ENCODE data around the gene SH2B3. TPM values are rescaled to one million over a fixed set of nuclear protein-coding genes. Genes with fewer than 3 reads are reported as not detected.

The SH2B3 gene
- total RNA-seq, 1 experiment from 2014 or later, result 40.3 TPM

DNA sequence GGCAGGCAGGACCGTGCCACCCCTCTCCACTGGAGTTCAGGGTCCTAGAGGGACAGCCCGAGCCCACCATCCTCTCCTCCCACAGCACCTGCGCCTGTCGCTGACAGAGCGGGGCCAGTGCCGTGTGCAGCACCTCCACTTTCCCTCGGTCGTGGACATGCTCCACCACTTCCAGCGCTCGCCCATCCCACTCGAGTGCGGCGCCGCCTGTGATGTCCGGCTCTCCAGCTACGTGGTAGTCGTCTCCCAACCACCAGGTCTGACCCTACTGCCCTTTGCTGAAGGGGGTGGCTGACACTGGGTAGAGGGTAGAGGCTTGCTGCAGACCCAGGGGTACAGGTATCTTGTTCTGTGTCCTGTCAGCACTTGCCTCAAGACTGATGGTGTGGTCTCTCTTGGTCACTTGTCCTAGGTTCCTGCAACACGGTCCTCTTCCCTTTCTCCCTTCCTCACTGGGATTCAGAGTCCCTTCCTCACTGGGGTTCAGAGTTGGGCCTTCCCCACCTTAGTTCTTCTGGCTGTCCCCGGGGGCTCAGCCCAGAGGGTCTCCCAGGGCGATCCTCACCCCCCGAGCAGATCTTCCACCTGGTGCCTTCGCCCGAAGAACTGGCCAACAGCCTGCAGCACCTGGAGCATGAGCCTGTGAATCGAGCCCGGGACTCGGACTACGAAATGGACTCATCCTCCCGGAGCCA, 42.0 kb downstream of the SH2B3 start:
- Histone ChIP-seq H2BK5ac (ENCODE audit: insufficient read length, low read length) (no peak overlapping the region), H3K27ac (ENCODE audit: insufficient read length, low read depth, low read length) (no peak overlapping the region), H4K5ac (ENCODE audit: insufficient read length, low read depth, low read length) (no peak overlapping the region), H4K20me1 (ENCODE audit: control insufficient read depth, insufficient read depth, insufficient read length) (no peaks in the 10 kb centered on the region), H2BK15ac (ENCODE audit: low read depth, low read length) (no peak overlapping the region), H3K23ac (ENCODE audit: insufficient read length, low read depth, low read length) (no peak overlapping the region), H3K18ac (ENCODE audit: insufficient read length, low read depth, low read length) (no peak overlapping the region), H3K4me2 (ENCODE audit: insufficient read depth, insufficient read length, low read length) (no peak overlapping the region), H3K79me2 (ENCODE audit: insufficient read depth, low read length) (no peaks in the 10 kb centered on the region), H2AK5ac (ENCODE audit: insufficient read length, low read length) (no peak overlapping the region), H3T11ph (ENCODE audit: low read length) (no peak overlapping the region), H3K4me1 (ENCODE audit: insufficient read depth, low read length) (no peaks in the 10 kb centered on the region; the same call in 1 of the 2 replicates), H3K23me2 (ENCODE audit: insufficient read length, low read depth, low read length, poor library complexity, severe bottlenecking) (no peaks in the 10 kb centered on the region), H2BK12ac (ENCODE audit: insufficient read length, low read depth, low read length) (no peak overlapping the region), H4K91ac (ENCODE audit: insufficient read length, low read depth, low read length) (no peak overlapping the region), H3K4ac (ENCODE audit: low read depth, low read length) (no peak overlapping the region), H3K9ac (ENCODE audit: extremely low read depth, insufficient read length, low read length) (no peak overlapping the region), H3K9me3 (ENCODE audit: control insufficient read depth, low read depth, low read length) (no peaks in the 10 kb centered on the region), H2BK120ac (ENCODE audit: low read depth, low read length, poor library complexity, severe bottlenecking) (no peak overlapping the region), H3K79me1 (ENCODE audit: insufficient read depth, low read depth, low read length, poor library complexity, severe bottlenecking) (no peaks in the 10 kb centered on the region), H2AFZ (ENCODE audit: low read length) (no peak overlapping the region), H2BK20ac (ENCODE audit: low read depth, low read length, poor library complexity, severe bottlenecking) (no peak overlapping the region), H3K56ac (ENCODE audit: insufficient read length, low read depth, low read length) (no peak overlapping the region), H3K14ac (ENCODE audit: insufficient read depth, low read length) (no peak overlapping the region), H3K27me3 (ENCODE audit: insufficient read depth, low read length) (no peaks in the 10 kb centered on the region), H4K8ac (replicated peaks; ENCODE audit: insufficient read length, low read depth, low read length) (no peak overlapping the region)
- no peak for DNase-seq
- H3K4me3 Mint-ChIP-seq, result no peak overlapping the region
- peaks cover 22 to 63% (median 58%) of the 10 kb centered on the region in 3 experiments; a peak in 6 of 7 replicates for H3K36me3 Mint-ChIP-seq (ENCODE audit: insufficient read depth in 1 of 3, low read depth in 3 of 3)
- peaks cover 16 to 19% of the 10 kb centered on the region in 2 experiments for H3K4me1 Mint-ChIP-seq
- H3K27ac Mint-ChIP-seq, result peak overlapping the region; percentile 71 to 81 (median 74)
- no peaks in the 10 kb centered on the region for H3K27me3 Mint-ChIP-seq (ENCODE audit: low read depth)
- TF ChIP-seq, protein P1, sequence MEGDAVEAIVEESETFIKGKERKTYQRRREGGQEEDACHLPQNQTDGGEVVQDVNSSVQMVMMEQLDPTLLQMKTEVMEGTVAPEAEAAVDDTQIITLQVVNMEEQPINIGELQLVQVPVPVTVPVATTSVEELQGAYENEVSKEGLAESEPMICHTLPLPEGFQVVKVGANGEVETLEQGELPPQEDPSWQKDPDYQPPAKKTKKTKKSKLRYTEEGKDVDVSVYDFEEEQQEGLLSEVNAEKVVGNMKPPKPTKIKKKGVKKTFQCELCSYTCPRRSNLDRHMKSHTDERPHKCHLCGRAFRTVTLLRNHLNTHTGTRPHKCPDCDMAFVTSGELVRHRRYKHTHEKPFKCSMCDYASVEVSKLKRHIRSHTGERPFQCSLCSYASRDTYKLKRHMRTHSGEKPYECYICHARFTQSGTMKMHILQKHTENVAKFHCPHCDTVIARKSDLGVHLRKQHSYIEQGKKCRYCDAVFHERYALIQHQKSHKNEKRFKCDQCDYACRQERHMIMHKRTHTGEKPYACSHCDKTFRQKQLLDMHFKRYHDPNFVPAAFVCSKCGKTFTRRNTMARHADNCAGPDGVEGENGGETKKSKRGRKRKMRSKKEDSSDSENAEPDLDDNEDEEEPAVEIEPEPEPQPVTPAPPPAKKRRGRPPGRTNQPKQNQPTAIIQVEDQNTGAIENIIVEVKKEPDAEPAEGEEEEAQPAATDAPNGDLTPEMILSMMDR (conservative IDR thresholded peaks at IDR 0.05), result no peak
- no peaks in the 10 kb centered on the region for H3K9me3 Mint-ChIP-seq
- no CpG with 5 or more reads among the region's 28 CpGs for WGBS (ENCODE audit: extremely low coverage, insufficient read length, low lambda C conversion rate)

Data from H9 (cell line).